HL-60/S4 treated with phorbol 12-myristate 13-acetate at 8.2 ng/mL for 4 days and 3 days (cell line): Measurements from ENCODE around the gene ZNF497.
"Not testable (repeated sequence)": the region's sequence is repeated elsewhere in the genome, so short reads cannot be mapped to it uniquely, and the experiment has no call there.

Experiments used
- in situ Hi-C: fragments of 300-500 bp; cut with MboI; formaldehyde crosslinking; loops from 2 replicates; pipeline ENCODE4 v1.15.0; 2022; ENCODE audit warnings: low sequenced_read_pairs

ZNF497 gene

DNA sequence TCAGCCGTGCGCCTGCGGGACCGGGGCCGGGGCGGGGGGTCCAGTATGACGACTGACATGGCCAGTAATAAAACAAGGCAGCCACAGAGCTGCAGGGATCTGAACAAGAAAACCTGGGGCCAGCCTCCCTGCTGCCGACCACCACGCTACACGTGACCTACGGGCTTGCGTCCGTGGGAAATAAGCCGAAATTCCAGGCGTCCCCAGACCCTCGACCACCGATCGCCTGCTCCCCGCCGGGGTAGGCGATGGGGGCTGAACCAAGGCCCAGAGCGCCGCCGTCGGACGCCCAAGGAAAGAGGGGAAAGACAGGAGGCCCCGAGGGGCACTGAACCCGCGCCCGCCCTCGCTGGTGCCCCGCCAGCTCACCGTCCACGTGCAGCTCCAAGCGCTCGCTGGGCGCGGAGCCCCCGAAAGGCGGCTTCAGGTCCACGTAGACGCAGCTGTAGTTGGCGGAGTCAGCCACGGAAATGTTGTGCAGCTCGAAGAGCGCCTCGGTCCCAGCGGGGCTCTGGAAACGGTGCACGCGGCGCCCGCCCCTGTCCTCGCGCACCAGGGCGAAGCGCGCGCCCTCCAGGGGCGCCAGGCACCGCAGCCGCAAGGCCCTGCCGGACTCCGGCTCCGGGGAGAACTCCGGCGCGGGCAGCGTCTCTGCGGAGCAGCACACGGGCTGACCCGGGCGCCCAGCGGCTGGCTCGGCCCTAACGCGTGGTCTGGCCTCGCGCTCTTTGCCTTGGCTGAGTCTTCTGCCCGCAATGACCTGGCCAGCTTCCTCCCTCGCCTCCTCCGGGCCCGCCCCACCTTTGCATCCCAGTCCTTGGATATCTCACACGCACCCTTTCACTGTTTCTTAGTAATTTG, 12.3 kb downstream of the ZNF497 start:
- in situ Hi-C loops, result no loop called here

DNA sequence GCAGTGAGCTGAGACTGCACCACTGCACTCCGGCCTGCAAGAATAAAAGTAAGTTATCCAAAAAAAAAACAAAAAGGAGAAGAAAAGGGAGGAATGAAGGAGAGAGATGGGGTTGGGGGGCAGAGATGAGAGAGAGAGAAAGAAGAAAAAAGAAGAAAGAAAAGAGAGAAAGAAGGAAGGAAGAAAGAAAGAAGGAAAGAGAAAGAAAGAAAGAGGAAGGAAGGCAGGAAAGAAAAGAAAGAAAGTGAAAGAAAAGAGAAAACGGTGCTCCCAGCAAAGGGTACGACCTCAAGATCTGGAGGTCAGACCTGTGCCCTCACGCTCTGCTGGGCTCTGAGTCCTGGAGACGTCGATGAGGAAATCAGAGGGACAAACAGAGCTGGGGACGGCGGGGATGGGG, 13.0 kb downstream of the ZNF497 start:
- in situ Hi-C loops, result no loop called here

- in situ Hi-C loops, result not testable (repeated sequence)
Measured at GRCh38 chr19:58348080-58348479, 14.5 kb downstream of the ZNF497 start.

DNA sequence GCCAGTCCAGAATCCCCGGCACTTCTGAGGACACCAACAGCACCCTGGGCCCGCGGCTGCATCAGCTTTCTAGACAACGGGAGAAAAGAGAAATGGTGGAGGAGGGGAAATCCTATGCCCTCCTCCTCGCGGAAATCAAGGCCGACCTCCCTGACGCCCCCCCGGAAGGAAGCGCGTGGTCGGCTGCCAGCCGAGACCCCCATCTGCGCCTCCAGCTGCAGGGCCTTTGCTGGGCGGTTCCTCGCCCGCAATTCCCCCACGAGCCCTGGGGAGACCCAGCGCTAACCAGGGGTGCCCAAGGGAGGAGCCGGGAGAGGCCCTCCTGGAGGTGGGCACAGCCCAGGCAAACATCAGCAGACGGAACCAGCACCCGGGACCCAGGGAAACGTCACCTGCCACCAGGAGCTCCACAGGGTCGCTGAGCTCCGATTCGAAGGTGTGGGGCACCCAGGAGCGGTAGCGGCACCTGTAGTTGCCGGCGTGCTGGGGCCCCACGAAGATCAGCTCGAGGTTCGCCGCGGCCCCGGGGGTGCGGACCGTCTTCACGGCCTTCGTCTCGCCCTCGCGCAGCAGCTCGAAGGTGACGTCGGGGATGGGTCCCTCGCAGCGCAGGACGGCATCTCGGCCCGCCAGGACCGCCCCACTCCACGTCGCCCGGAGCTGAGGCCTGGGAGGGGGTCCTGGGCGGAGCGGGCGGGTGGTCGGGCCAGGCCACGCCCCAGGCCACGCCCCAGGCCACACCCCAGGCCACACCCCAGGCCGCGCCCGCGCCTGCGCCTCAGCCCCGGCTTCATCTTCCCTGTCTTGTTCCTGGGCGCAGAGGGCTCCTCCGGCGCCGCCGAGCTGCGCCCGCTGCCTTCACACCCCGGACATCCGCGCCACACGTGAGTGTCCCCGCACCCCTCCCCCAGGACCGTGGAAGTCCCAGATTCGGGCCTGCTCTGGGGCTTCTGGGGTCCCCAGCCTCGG, 15.3 kb downstream of the ZNF497 start:
- in situ Hi-C loops, result no loop called here

DNA sequence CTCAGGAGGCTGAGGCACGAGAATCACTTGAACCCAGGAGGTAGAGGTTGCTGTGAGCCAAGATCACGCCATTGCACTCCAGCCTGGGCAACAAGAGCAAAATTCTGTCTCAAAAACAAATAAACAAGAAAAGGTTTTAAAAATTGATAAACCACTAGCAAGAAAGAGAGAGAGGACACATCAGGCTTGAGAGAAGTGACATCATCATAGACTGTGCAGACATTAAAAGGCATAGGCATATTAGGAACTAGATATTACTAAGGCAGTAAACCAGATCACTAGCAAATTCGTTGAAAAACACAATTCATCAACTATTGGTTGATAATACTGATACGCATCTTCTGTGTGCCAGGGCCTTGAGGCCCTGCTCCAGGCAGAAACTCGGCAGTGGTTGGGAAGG, 17.0 kb downstream of the ZNF497 start:
- in situ Hi-C loops, result no loop called here

GRCh38 chr19:58338825-58339558, 23.6 kb downstream of the ZNF497 start:
- in situ Hi-C loops, result no loop called here

GRCh38 chr19:58338336-58338735, 24.2 kb downstream of the ZNF497 start:
- in situ Hi-C loops, result no loop called here

- in situ Hi-C loops, result no loop called here
Measured at GRCh38 chr19:58336820-58337219, 25.7 kb downstream of the ZNF497 start.

- in situ Hi-C loops, result no loop called here
Measured at GRCh38 chr19:58336216-58336615, 26.3 kb downstream of the ZNF497 start.

DNA sequence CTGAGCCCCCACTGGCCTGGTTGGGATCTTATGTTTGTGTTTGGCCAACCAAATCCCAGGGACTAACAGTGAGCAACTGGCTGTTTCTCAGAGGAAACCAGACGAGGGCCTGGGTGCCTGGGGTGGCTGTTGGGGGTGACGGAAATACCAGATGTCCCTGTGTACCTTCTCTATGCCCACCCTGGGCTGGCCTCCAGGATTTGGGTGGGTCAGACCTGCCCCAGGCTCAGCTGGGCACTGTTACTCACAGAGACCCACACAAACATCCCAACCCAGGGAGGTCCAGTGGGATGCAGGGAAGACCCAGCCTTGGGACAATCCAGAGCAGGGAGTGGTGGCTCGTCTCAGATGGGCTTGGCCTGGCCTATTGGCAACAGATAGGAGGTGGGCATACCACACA, 26.9 kb downstream of the ZNF497 start:
- in situ Hi-C loops, result no loop called here

DNA sequence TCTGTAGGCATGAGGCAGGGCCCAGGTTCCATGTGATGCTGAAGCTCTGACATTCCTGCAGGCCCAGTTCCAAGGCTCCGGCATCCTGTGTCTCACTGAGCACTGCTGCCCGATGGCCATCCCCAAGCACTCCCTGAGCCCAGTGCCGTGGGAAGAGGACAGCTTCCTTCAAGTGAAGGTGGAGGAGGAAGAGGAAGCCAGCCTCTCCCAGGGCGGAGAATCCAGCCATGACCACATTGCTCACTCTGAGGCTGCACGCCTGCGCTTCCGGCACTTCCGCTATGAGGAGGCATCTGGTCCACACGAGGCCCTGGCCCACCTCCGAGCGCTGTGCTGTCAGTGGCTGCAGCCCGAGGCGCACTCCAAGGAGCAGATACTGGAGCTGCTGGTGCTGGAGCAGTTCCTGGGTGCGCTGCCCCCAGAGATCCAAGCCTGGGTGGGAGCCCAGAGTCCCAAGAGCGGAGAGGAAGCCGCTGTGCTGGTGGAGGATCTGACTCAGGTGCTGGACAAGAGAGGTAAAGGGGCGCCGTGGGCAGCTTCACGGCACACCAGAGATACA, 27.8 kb downstream of the ZNF497 start:
- in situ Hi-C loops, result no loop called here

DNA sequence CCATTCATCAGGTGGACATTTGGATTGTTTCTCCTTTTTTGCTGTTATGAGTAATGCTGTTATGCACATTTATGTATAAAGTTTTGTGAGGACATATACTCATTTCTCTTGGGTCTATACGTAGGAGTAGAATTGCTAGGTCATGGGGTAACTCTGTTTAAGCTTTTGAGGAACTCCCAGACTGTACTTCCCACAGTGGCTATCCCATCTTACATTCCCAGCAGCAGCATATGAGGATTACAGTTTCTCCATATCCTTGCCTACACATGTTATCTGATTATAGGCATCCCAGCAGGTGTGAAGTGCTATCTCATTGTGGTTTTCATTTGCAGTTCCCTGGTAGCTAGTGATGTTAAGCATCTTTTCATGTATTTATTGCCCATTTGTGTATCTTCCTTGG, 29.9 kb downstream of the ZNF497 start:
- in situ Hi-C loops, result no loop called here

DNA sequence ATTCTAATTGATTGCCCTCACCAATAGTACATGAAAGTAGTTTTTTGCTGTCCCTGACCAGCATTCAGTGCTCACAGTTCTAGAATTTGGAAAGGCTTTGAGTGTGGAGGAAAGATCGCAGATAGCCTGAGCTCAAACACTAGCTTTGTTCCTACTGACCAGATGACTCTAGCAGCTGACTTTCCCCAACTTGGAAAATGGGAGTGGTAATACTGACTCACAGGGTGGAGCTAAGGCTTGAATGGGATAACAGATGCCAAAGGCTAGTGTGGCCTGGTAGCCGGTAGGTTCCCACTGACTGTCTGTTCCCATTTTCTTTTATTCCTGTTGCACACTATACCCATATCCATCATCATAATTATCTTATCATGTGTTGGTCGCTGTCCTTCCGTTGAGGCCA, 32.1 kb downstream of the ZNF497 start:
- in situ Hi-C loops, result no loop called here

DNA sequence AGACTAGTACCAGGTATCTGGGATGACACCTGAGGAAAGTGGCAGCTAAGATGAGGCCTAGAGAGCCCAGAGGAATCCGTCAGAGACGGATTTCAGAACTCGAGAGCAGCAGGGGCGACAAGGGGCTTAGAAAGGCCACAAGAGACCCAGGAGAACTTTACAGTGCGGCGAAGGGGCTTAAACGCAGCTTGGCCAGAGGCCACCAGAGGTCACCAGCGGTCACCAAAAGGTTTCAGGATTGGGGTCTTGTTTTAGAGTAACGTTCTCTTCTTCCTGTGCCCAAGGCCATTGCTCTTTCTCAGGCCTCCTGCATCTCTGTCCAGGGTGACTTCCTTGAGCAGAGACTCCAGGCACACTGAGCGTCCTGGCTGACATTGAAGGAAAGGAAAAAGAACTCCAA, 33.6 kb downstream of the ZNF497 start:
- in situ Hi-C loops, result no loop called here

DNA sequence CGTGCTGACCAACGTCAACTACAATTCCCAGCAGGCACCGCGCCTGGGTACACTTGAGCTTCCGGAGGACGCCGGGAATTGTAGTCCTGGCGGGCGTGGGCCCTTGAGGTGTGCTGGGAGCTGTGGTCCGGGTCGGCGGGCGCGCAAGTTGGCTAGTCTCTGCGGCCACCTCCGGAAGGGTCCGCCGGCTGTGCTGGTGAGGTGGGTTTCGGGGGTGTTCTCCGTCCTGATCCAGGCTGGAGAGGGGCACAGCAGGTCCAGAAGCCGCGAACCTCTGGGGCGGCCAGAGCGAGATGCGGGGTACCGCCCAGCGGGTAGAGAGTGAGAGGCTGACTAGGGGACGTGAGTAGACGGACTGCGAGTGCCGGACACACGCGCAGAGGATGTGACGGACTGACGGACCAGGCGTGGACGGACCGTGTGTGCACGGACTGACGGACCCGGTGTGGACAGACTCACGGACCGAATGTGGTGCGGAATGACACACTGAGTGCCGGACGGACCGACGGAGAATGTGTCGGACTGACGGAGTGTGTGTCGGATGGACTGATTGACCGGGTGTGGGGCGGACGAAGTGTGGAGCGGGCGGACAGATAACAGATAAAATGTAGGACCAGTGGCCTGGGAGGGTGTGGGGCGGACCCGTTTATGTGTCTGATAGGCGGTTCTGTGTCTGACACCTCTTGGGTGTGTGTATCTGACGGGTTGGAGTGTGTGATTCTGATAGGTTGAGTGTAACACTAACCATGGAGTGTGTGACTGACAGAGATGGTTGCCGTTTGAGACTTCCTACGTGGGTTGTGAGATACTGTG, 35.4 kb downstream of the ZNF497 start, which contains the start of gene ZSCAN22:
ZSCAN22 (plus strand) TSS at position 81 of the 813 bp plus-strand sequence. CDS start 7,809 bp downstream, outside the sequence.
- in situ Hi-C loops, result no loop called here

- in situ Hi-C loops, result no loop called here
Measured at GRCh38 chr19:58326501-58326913, 36.0 kb downstream of the ZNF497 start.

DNA sequence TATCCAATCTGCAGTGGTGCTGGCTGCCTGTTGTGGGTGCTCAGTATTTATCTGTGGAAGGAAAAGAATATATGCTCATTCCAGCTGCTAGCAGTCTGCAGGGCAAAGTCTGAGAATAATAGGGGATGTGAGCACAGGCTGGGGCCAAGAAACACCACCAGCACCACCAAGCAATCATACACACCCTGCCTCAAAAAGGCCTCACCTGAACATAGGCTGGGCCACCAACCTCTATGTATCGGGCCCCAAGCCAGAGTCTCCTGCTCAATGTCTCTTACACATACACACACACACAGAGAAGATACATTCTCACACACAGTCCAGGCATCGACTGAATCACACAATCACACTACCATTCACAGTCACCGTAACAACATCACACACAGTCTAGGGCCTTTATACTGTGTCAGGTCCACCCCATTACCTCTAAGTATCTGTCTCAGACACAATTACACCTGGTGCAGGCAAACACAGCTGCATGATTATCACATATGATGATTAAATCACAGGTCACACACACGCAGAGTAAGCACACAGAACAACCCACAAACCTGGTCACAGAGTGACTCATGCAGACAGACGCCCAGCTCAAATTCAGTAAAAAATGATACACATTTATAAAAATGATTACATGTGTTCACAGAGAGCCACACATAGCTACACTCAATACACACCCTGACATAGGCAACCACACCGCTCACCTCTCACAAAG, 37.1 kb downstream of the ZNF497 start:
- in situ Hi-C loops, result no loop called here

DNA sequence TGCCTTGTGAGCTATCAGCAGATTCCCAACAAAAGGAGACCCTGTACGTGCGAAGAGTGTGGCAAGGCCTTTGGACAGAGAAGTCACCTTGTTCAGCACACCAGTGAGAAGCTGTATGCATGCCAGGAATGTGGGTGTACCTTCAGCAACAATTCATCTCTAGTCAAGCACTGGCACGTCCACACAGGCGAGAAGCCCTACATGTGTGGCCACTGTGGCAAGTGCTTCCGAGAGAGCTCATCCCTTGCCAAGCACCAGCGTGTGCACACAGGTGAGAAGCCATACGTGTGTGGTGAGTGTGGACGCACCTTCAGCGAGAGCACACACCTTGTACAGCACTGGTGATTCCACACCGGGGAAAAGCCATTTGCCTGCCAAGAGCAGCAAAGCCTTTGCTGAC, 43.3 kb downstream of the ZNF497 start:
- in situ Hi-C loops, result no loop called here

- in situ Hi-C loops, result no loop called here
Measured at GRCh38 chr19:58318297-58318696, 44.3 kb downstream of the ZNF497 start.
